Lower leg skin (tissue), 4 donors: ENCODE measurements around the gene ZDHHC8. TPM values are rescaled to one million over a fixed set of nuclear protein-coding genes. Genes with fewer than 3 reads are reported as not detected.

ENCODE experiments used
- DNase-seq, 2 donors: peaks; one replicate each; pipeline ENCODE4 v3.0.0-alpha.2; 2019; ENCODE audit warnings: low spot score in 2 of 2
- H3K4me3 ChIP-seq: fragments of 200-600 bp; sonication (generic); 2 replicates; pipeline ENCODE4 v1.5.1; 2017; ENCODE audit warnings: mild to moderate bottlenecking, low read depth; ENCODE audit not compliant: poor library complexity, severe bottlenecking
- POLR2A ChIP-seq, 2 donors: fragments of 450-650 bp; IDR thresholded peaks; one replicate each; pipeline ENCODE4 v1.6.1; 2016 to 2017; ENCODE audit warnings: antibody characterized with exemption in 2 of 2, mild to moderate bottlenecking in 1 of 2, moderate library complexity in 1 of 2
- WGBS, 2 donors: methylation state at CpG; one replicate each; pipeline ENCODE4 v1.1.5; 2018; 5-methylcytosine and 5-hydroxymethylcytosine counted together
- intact Hi-C: fragments of 100-400 bp; cut with DNase I; formaldehyde crosslinking; loops from one replicate; pipeline ENCODE4 v1.15.0; 2023; ENCODE audit warnings: low total_unique reads
- total RNA-seq, 4 donors: library from RNA; depleted of rRNA; stranded (reverse); fragments of >200 nt; gene quantifications; one replicate each; pipeline ENCODE4 v1.1.0, GENCODE V29; 2016
- TF ChIP-seq, protein P1 (sequence below), 3 donors: fragments of 450-650 bp; IDR thresholded peaks; one replicate each; pipeline ENCODE4 v1.5.1; 2016; ENCODE audit warnings: antibody characterized with exemption in 3 of 3, mild to moderate bottlenecking in 3 of 3, moderate library complexity in 2 of 3

Gene ZDHHC8
- total RNA-seq, 4 donors from 2014 or later = 17.8 to 30.0 (median 26.1) TPM

DNA sequence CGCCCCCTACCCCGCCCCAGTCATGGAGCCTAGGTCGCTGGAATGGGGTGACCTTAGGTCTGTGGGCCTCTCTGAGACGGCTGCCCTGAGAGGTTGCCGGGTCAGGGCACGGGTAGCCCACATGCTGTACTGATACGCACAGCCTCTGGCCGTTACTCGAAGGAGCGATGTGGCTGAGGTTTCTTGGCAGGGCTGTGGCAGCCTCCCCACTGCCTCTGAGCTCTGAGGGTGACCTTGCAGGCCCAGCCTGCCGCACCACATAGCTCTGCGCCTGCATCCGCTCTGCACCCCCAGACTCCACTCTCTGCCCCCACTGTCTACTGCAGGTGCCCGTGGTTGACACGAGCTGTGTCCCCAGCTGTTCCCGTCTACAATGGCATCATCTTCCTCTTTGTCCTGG is 7.3 kb downstream of the ZDHHC8 start:
- no peak for DNase-seq
- no peak overlapping the region for H3K4me3 ChIP-seq
- WGBS, 2 donors = 85 to 96% methylated on average over 12 to 16 of the region's 16 CpGs
- intact Hi-C loops = no loop called here
- no peak for TF ChIP-seq POLR2A (IDR thresholded peaks at IDR 0.05)

DNA sequence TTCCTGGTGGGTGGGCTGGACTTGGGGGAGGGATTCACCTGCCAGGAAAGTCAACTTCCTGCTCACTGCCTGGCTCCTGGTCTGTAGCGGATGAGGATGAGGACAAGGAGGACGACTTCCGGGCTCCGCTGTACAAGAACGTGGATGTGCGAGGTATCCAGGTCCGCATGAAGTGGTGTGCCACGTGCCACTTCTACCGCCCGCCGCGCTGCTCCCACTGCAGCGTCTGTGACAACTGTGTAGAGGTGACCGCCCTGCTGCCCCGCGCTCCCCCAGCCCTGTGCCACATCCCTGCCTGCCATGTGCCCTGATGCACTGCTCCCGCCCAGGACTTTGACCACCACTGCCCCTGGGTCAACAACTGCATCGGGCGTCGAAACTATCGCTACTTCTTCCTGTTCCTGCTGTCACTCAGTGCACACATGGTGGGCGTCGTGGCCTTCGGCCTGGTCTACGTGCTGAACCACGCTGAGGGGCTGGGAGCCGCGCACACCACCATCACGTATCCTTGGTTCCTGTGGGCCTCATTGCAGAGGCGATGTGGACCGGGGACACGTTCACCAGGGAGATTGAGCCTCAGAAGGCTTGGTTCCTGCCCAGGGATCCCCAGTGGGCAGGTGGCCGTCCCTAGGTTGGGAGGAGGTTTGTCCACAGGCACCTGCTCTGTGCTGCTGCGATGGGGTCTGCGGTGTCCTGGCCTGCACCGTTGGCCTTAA is 7.9 kb downstream of the ZDHHC8 start:
- TF ChIP-seq, protein P1, sequence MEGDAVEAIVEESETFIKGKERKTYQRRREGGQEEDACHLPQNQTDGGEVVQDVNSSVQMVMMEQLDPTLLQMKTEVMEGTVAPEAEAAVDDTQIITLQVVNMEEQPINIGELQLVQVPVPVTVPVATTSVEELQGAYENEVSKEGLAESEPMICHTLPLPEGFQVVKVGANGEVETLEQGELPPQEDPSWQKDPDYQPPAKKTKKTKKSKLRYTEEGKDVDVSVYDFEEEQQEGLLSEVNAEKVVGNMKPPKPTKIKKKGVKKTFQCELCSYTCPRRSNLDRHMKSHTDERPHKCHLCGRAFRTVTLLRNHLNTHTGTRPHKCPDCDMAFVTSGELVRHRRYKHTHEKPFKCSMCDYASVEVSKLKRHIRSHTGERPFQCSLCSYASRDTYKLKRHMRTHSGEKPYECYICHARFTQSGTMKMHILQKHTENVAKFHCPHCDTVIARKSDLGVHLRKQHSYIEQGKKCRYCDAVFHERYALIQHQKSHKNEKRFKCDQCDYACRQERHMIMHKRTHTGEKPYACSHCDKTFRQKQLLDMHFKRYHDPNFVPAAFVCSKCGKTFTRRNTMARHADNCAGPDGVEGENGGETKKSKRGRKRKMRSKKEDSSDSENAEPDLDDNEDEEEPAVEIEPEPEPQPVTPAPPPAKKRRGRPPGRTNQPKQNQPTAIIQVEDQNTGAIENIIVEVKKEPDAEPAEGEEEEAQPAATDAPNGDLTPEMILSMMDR (IDR thresholded peaks at IDR 0.05) = no peak
- TF ChIP-seq POLR2A (IDR thresholded peaks at IDR 0.05) = no peak
- no peak for DNase-seq
- H3K4me3 ChIP-seq = no peak overlapping the region
- WGBS, 2 donors = 91 to 94% methylated on average over 30 to 36 of the region's 36 CpGs
- intact Hi-C loops = no loop called here

DNA sequence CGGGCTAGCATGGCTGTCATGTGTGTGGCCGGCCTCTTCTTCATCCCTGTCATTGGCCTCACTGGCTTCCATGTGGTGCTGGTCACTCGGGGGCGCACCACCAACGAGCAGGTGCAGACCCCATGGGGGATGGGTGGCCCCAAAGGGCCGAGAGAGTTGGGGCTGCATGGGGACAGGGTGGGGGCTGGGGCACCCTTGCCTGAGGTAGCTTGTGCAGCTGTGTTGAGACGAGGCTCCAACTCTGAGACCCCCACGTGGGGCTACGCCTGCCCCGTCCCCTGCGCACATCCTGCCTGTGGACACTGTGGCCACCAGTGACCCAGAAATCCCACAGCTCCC is 8.5 kb downstream of the ZDHHC8 start:
- 95 to 97% methylated on average over 4 to 11 of the region's 11 CpGs for WGBS, 2 donors
- intact Hi-C loops = no loop called here

DNA sequence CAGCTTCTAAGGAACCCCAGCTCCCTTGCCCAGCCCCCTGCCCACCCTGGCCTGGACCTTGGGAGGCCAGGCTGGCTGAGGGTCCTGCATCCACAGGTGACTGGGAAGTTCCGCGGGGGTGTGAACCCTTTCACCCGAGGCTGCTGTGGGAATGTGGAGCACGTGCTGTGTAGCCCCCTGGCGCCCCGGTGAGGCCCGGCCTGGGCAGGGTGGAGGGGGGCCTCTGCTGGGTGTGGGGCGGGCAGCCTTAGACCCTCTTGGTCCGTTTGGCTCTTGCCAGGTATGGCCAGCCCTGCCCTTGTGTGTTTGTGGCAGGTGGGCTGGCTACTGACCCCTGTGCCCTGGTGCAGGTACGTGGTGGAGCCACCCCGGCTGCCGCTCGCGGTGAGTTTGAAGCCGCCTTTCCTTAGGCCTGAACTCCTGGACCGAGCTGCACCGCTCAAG is 8.9 kb downstream of the ZDHHC8 start:
- 96 to 99% methylated on average over 8 of the region's 17 CpGs for WGBS, 2 donors
- TF ChIP-seq, protein P1 (IDR thresholded peaks at IDR 0.05) = no peak
- no peak for TF ChIP-seq POLR2A (IDR thresholded peaks at IDR 0.05)
- no peak for DNase-seq
- intact Hi-C loops = no loop called here
- H3K4me3 ChIP-seq = no peak overlapping the region

More for the DNA sequence above, 8.5 kb downstream of the ZDHHC8 start:
- no peak overlapping the region for H3K4me3 ChIP-seq
- no peak for TF ChIP-seq POLR2A (IDR thresholded peaks at IDR 0.05)
- TF ChIP-seq, protein P1 (IDR thresholded peaks at IDR 0.05) = no peak
- DNase-seq = no peak

DNA sequence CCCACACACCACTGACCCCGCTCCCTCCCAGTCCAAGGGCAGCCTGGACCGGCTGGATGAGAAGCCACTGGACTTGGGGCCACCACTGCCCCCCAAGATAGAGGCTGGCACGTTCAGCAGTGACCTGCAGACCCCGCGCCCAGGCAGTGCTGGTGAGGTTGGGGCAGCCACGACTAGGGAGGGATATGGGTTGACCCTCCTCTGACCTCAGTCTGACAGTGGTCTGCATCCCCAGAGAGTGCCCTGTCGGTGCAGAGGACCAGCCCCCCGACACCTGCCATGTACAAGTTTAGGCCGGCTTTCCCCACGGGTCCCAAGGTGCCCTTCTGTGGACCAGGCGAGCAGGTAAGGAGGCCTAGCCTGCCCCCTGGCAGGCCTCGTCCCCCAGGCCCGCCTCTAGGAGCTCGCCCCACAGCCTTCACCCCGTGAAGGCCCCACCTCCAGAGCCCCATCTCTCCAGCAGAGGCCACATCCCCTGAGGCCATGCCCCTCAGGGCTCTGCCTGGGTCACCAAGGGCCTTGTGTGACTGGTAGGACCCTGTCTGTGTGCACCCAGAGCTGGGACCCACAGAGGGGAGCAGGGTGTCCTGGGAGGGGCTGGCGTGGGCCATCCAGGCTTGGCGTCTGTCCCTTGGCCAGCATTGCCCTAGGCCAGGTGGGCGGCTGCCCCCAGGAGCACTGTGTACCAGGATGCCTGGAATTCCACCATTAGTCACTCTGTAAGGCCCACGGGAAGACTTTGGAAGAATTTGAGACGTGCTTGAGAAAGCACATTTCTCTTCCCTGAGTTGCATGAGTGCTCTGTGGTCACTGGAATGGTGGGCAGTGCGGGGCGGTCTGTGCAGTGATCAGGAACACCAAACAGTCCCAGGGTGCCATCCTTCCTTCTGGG is 9.8 kb downstream of the ZDHHC8 start:
- no peak for TF ChIP-seq POLR2A (IDR thresholded peaks at IDR 0.05)
- TF ChIP-seq, protein P1 (IDR thresholded peaks at IDR 0.05) = no peak
- intact Hi-C loops = no loop called here
- DNase-seq = no peak
- no peak overlapping the region for H3K4me3 ChIP-seq
- WGBS, 2 donors = 89 to 90% methylated on average over 19 to 20 of the region's 22 CpGs
